Measurements from ENCODE around the gene ZFAND3.

DNA sequence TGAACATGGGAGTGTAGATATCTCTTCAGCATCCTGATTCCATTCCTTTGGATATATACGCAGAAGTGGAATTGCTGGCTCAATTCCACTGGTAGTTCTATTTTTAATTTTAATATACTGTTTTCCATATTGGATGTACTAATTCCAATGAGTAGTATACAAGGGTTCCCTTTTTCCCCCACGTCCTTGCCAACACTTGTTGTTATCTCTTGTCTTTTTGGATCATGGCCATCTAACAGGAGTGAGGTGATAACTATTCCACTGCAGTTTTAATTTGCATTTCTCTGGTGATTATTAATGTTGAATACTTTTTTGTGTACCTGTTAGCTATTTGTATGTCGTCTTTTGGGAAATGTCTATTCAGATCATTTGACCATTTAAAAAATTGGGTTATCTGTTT is 91.5 kb downstream of the ZFAND3 start:
- TF ChIP-seq, protein P1, sequence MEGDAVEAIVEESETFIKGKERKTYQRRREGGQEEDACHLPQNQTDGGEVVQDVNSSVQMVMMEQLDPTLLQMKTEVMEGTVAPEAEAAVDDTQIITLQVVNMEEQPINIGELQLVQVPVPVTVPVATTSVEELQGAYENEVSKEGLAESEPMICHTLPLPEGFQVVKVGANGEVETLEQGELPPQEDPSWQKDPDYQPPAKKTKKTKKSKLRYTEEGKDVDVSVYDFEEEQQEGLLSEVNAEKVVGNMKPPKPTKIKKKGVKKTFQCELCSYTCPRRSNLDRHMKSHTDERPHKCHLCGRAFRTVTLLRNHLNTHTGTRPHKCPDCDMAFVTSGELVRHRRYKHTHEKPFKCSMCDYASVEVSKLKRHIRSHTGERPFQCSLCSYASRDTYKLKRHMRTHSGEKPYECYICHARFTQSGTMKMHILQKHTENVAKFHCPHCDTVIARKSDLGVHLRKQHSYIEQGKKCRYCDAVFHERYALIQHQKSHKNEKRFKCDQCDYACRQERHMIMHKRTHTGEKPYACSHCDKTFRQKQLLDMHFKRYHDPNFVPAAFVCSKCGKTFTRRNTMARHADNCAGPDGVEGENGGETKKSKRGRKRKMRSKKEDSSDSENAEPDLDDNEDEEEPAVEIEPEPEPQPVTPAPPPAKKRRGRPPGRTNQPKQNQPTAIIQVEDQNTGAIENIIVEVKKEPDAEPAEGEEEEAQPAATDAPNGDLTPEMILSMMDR (IDR thresholded peaks at IDR 0.05): no peak
- no peak for TF ChIP-seq POLR2A (IDR thresholded peaks at IDR 0.05)

Data from testis (tissue), 2 donors.